K562 (cell line): Measurements from ENCODE around the gene SLC26A2. TPM values are rescaled to one million over a fixed set of nuclear protein-coding genes. Genes with fewer than 3 reads are reported as not detected.

Source experiments
- ASH1L ChIP-seq: fragments of 450-650 bp; IDR thresholded peaks from 2 replicates; pipeline ENCODE4 v1.6.1; 2018; ENCODE audit warnings: borderline replicate concordance, mild to moderate bottlenecking, low read depth; ENCODE audit not compliant: partially characterized antibody
- BRD4 ChIP-seq: fragments of 200-600 bp; sonication (generic); IDR thresholded peaks from 2 replicates; pipeline ENCODE4 v1.6.1; 2017; ENCODE audit warnings: inconsistent platforms
- E2F5 ChIP-seq: sonication (generic); formaldehyde crosslinking; IDR thresholded peaks from 2 replicates; pipeline ENCODE4 v1.8.0; 2022; ENCODE audit warnings: mild to moderate bottlenecking, missing genetic modification reagents
- EP400 ChIP-seq: fragments of 450-650 bp; IDR thresholded peaks from 2 replicates; pipeline ENCODE4 v1.6.1; 2017; ENCODE audit warnings: antibody characterized with exemption, mild to moderate bottlenecking, moderate library complexity
- ESRRB ChIP-seq: fragments of 250-450 bp; sonication (Bioruptor Pico); IDR thresholded peaks from 2 replicates; pipeline ENCODE4 v1.5.0; 2020; ENCODE audit warnings: mild to moderate bottlenecking, moderate library complexity, borderline replicate concordance
- IRF2 ChIP-seq: sonication (generic); formaldehyde crosslinking; IDR thresholded peaks from 2 replicates; pipeline ENCODE4 v1.8.1; 2022; ENCODE audit warnings: mild to moderate bottlenecking, missing genetic modification reagents
- NEUROD1 ChIP-seq: fragments of 150-350 bp; IDR thresholded peaks from 2 replicates; pipeline ENCODE4 v1.6.1; 2014; ENCODE audit warnings: borderline replicate concordance, low read length, low read depth; ENCODE audit not compliant: partially characterized antibody
- PCBP1 ChIP-seq: fragments of 200-400 bp; formaldehyde crosslinking; IDR thresholded peaks from 2 replicates; pipeline ENCODE4 v1.6.1; 2018; ENCODE audit warnings: mild to moderate bottlenecking, low read depth, low read length; ENCODE audit not compliant: poor library complexity, severe bottlenecking
- POLR2AphosphoS5 ChIP-seq: IDR thresholded peaks from 2 replicates; pipeline ENCODE4 v1.6.1; 2011; ENCODE audit warnings: mild to moderate bottlenecking, low read depth, low read length, moderate library complexity; ENCODE audit not compliant: control insufficient read depth, insufficient read depth
- RBM14 ChIP-seq: fragments of 200-400 bp; formaldehyde crosslinking; IDR thresholded peaks from 2 replicates; pipeline ENCODE4 v1.6.1; 2018; ENCODE audit warnings: low read depth, mild to moderate bottlenecking, low read length, moderate library complexity, borderline replicate concordance; ENCODE audit not compliant: insufficient read depth
- RBM34 ChIP-seq: fragments of 200-400 bp; formaldehyde crosslinking; IDR thresholded peaks from 2 replicates; pipeline ENCODE4 v1.6.1; 2018; ENCODE audit warnings: low read length, borderline replicate concordance; ENCODE audit not compliant: insufficient read depth
- SRSF3 ChIP-seq: fragments of 200-400 bp; formaldehyde crosslinking; IDR thresholded peaks from 2 replicates; pipeline ENCODE4 v1.6.1; 2016; ENCODE audit warnings: mild to moderate bottlenecking, low read length, moderate library complexity; ENCODE audit not compliant: insufficient read depth
- THRAP3 ChIP-seq: fragments of 450-650 bp; IDR thresholded peaks from 2 replicates; pipeline ENCODE4 v1.6.1; 2016; ENCODE audit warnings: mild to moderate bottlenecking, inconsistent platforms, borderline replicate concordance
- ZBED1 ChIP-seq: IDR thresholded peaks from 2 replicates; pipeline ENCODE4 v1.6.1; 2014
- ZBTB11 ChIP-seq, 3 experiments: fragments of 200-800 bp in 1 of 3; fragments of 250-450 bp in 1 of 3; fragments of 450-650 bp in 1 of 3; sonication (Bioruptor Pico) in 1 of 3; sonication (Bioruptor generic) in 1 of 3; formaldehyde crosslinking in 1 of 3; IDR thresholded peaks; 2 replicates each; pipeline versions ENCODE4 v1.6.1 to v1.8.0; 2016 to 2022; ENCODE audit warnings: mild to moderate bottlenecking in 2 of 3, missing genetic modification characterization in 2 of 3, missing compliant biosample characterization in 1 of 3, moderate library complexity in 1 of 3
- ZNF124 ChIP-seq: sonication (generic); formaldehyde crosslinking; IDR thresholded peaks from 2 replicates; pipeline ENCODE4 v1.8.1; 2022; ENCODE audit warnings: missing genetic modification reagents
- ZNF511 ChIP-seq: sonication (generic); formaldehyde crosslinking; IDR thresholded peaks from 2 replicates; pipeline ENCODE4 v1.8.0; 2022; ENCODE audit warnings: mild to moderate bottlenecking, missing genetic modification reagents
- polyA plus RNA-seq, 8 experiments: library from polyadenylated mRNA; depleted of rRNA in 4 of 8; stranded (reverse) in 5 of 8; unstranded in 3 of 8; fragments of >200 nt; fragmentation: Nextera tagmentation in 2 of 8; fragmentation: Illumina TruSeq in 1 of 8; extraction: Ambion mirVana in 2 of 8; extraction: Trizol in 1 of 8; gene quantifications; 2 replicates each; pipeline versions ENCODE4 v1.2.1 to v1.2.3, GENCODE V29; 2011 to 2014; ENCODE audit warnings: inconsistent platforms in 1 of 8, missing spikeins in 1 of 8
- total RNA-seq, 7 experiments: library from RNA; depleted of rRNA in 6 of 7; stranded (reverse); fragments of >200 nt in 6 of 7; fragmentation: Illumina TruSeq in 2 of 7; extraction: Trizol in 2 of 7; gene quantifications; 2 replicates each; pipeline versions ENCODE4 v1.2.1 to v1.2.3, GENCODE V29; 2011 to 2021; ENCODE audit warnings: low replicate concordance in 1 of 7
- TF ChIP-seq, protein P1 (sequence below), 2 experiments: fragments of 200-800 bp in 1 of 2; sonication (Bioruptor generic) in 1 of 2; sonication (generic) in 1 of 2; formaldehyde crosslinking in 1 of 2; IDR thresholded peaks in 1 of 2; conservative IDR thresholded peaks in 1 of 2; 2 replicates each; pipeline versions ENCODE4 v1.5.0 to v1.6.1; 2016 to 2020; ENCODE audit warnings: missing compliant biosample characterization in 1 of 2, missing genetic modification characterization in 1 of 2, missing genetic modification reagents in 1 of 2

The SLC26A2 gene
- total and polyA plus RNA-seq, 9 of the 15 experiments (the other 6 are each of a cell fraction or from before 2014, with no cell fraction given) = 1.1 to 6.3 (median 3.6) TPM

DNA sequence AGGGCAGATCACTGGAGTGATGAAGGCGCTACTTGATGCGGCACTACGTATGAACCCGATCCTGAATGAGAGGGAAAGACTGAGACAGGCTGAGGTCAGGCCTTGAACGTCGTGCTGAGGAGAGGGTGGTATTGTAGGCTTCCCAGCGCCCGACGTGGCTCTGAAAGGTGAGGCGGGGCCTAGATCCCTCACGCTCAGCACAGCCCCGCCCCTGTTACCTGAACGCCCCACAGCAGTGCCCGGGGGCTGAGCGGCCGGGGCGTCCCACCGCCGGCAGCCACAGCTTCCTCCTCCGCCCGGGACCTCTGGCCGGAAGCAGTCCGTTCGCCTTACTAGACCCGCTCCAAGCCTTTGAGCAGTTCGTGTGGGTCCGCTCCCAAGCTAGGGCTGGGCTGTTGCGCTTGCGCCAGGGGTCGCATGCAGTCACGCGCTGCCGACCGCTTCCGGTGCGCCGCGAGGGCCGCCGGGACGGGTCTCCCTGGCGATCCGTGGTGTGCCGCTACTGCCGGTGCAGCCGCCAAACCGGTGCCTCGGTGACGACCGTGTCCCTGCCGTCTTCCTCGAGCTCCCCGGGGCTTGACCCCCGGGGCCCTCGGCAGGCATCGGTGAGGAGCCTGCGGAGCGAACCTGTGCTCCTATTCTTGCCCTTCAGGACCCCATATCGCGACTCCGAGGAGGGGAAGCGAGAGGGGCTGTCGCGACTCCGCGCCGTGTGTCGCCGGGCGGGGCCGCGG, 39.9 kb downstream of the SLC26A2 start, which contains the start of the genes HMGXB3 and TIGD6 (continued):
- TF ChIP-seq, protein P1, sequence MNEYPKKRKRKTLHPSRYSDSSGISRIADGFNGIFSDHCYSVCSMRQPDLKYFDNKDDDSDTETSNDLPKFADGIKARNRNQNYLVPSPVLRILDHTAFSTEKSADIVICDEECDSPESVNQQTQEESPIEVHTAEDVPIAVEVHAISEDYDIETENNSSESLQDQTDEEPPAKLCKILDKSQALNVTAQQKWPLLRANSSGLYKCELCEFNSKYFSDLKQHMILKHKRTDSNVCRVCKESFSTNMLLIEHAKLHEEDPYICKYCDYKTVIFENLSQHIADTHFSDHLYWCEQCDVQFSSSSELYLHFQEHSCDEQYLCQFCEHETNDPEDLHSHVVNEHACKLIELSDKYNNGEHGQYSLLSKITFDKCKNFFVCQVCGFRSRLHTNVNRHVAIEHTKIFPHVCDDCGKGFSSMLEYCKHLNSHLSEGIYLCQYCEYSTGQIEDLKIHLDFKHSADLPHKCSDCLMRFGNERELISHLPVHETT (CRISPR knock-in tag; conservative IDR thresholded peaks at IDR 0.05 in 1 of 2, IDR thresholded peaks at IDR 0.05 in 1 of 2) = peak in 1 of 2 experiments; percentile 96; a peak in 2 of 4 replicates
- TF ChIP-seq PCBP1 (no peak), EP400 (peak; percentile 89), RBM14 (0 out of 2 replicates have a peak, but pooled peaks have one; percentile 40), ZBED1 (peak; percentile 100), ASH1L (no peak), E2F5 (CRISPR knock-in tag) (no peak), ESRRB (no peak), IRF2 (CRISPR knock-in tag) (no peak), POLR2AphosphoS5 (peak; percentile 82), BRD4 (0 out of 2 replicates have a peak, but pooled peaks have one; percentile 34), NEUROD1 (peak; percentile 70), SRSF3 (no peak), THRAP3 (no peak), RBM34 (no peak), ZBTB11 (CRISPR knock-in tag; IDR thresholded peaks at IDR 0.05) (peak; percentile 92 to 99 (median 97)), ZNF511 (CRISPR knock-in tag) (peak; percentile 70; the same call in 1 of the 2 replicates), ZNF124 (no peak)
